Cardiac fibroblast (primary cell): ENCODE data around the gene LAMA1.
A peak's percentile ranks its signal among the peaks of the same experiment; 100 is the strongest.

ENCODE experiments used
- DNase-seq, 2 donors: peaks; one replicate each; pipeline versions ENCODE4 v3.0.0 to v3.0.0-alpha.2; 2010; ENCODE audit warnings: low read depth in 2 of 2
- H3K4me3 ChIP-seq, 2 donors: replicated peaks in 1 of 2; 1 replicate in 1 of 2; 2 replicates in 1 of 2; pipeline ENCODE4 v1.5.1; 2011; ENCODE audit warnings: low read depth in 2 of 2, low read length in 2 of 2, mild to moderate bottlenecking in 2 of 2, moderate library complexity in 1 of 2
- CTCF ChIP-seq: IDR thresholded peaks from one replicate; pipeline ENCODE4 v1.5.1; 2011; ENCODE audit warnings: low read depth, mild to moderate bottlenecking, low read length, inconsistent platforms

The LAMA1 gene

GRCh38 chr18:7070466-7070865, 47.1 kb downstream of the LAMA1 start:
- DNase-seq = no peak
- TF ChIP-seq CTCF = no peak
- no peak overlapping the region for H3K4me3 ChIP-seq

- TF ChIP-seq CTCF = no peak
- H3K4me3 ChIP-seq = no peak overlapping the region
- DNase-seq = peak in 1 of 2 donors; percentile 7
These were observed 48.6 kb downstream of the LAMA1 start for GRCh38 chr18:7068871-7069590.

DNA sequence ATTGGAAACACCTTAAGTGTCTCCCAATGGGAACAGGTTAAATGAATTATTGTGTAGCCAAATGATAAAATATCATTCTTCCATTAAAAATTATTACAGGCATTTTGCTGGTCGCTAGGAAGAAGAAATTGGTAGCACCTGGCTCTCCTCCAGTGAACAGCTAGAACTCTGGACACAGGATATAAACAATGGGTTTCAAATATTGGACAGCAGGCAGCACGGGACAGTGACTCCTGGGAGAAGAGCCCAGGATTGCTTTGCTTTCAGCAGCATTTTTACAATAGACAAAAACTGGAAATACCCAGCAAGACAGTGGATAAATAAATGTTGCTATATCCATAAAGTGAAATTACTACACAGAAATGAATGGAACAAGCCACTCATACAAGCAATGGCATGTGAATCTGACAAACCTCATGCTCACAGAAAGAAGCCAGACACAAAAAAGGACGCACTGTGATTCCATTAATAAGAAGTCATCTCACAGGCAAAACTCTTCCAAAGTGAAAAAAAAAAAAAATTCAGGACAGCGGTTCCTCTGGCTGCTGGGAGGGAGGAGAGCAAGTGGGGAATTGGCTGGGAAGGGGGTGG, 50.5 kb downstream of the LAMA1 start:
- DNase-seq = peak in 1 of 2 donors; percentile 12
- H3K4me3 ChIP-seq = no peak overlapping the region
- no peak for TF ChIP-seq CTCF

- DNase-seq = no peak
- no peak for TF ChIP-seq CTCF
- no peak overlapping the region for H3K4me3 ChIP-seq
These were observed 51.9 kb downstream of the LAMA1 start for GRCh38 chr18:7065736-7066135.

GRCh38 chr18:7064346-7064745, 53.3 kb downstream of the LAMA1 start:
- H3K4me3 ChIP-seq = no peak overlapping the region
- TF ChIP-seq CTCF = no peak
- peak in 1 of 2 donors; percentile 17 for DNase-seq

GRCh38 chr18:7062811-7063210, 54.8 kb downstream of the LAMA1 start:
- H3K4me3 ChIP-seq = no peak overlapping the region
- TF ChIP-seq CTCF = no peak
- DNase-seq = no peak
